ENCODE results near the gene PRND.
"Not testable (repeated sequence)": the region's sequence is repeated elsewhere in the genome, so short reads cannot be mapped to it uniquely, and the experiment has no call there.

Gene PRND

GRCh38 chr20:4708036-4708435 lies 13.7 kb upstream of the PRND start:
- H3K4me3 ChIP-seq (ENCODE audit: low read depth, low read length), result no peak overlapping the region

- no peak overlapping the region for H3K4me3 ChIP-seq (ENCODE audit: low read depth, low read length)
These were observed 12.9 kb upstream of the PRND start for GRCh38 chr20:4708856-4709255.

GRCh38 chr20:4709261-4710105 lies 12.2 kb upstream of the PRND start:
- no peak overlapping the region for H3K4me3 ChIP-seq (ENCODE audit: low read depth, low read length)

GRCh38 chr20:4710106-4710475 lies 11.6 kb upstream of the PRND start:
- no peak overlapping the region for H3K4me3 ChIP-seq (ENCODE audit: low read depth, low read length)

- H3K4me3 ChIP-seq (ENCODE audit: low read depth, low read length), result no peak overlapping the region
These were observed 10.2 kb upstream of the PRND start for GRCh38 chr20:4711511-4711910.

- no peak overlapping the region for H3K4me3 ChIP-seq (ENCODE audit: low read depth, low read length)
These were observed 8.3 kb upstream of the PRND start for GRCh38 chr20:4713401-4713800.

GRCh38 chr20:4714818-4715217 lies 6.9 kb upstream of the PRND start:
- no peak overlapping the region for H3K4me3 ChIP-seq (ENCODE audit: low read depth, low read length)

GRCh38 chr20:4717816-4718570 lies 3.7 kb upstream of the PRND start:
- H3K4me3 ChIP-seq (ENCODE audit: low read depth, low read length), result no peak overlapping the region

GRCh38 chr20:4719190-4719589 lies 2.5 kb upstream of the PRND start:
- H3K4me3 ChIP-seq (ENCODE audit: low read depth, low read length), result no peak overlapping the region

GRCh38 chr20:4720041-4720976 lies 1.4 kb upstream of the PRND start:
- no peak overlapping the region for H3K4me3 ChIP-seq (ENCODE audit: low read depth, low read length)

GRCh38 chr20:4720977-4721349 lies 746 bp upstream of the PRND start:
- no peak overlapping the region for H3K4me3 ChIP-seq (ENCODE audit: low read depth, low read length)

GRCh38 chr20:4722571-4722970 lies 862 bp downstream of the PRND start:
- H3K4me3 ChIP-seq (ENCODE audit: low read depth, low read length), result no peak overlapping the region

GRCh38 chr20:4722993-4723392 lies 1.3 kb downstream of the PRND start:
- no peak overlapping the region for H3K4me3 ChIP-seq (ENCODE audit: low read depth, low read length)

GRCh38 chr20:4723553-4723952 lies 1.8 kb downstream of the PRND start:
- not testable (repeated sequence) for H3K4me3 ChIP-seq (ENCODE audit: low read depth, low read length)

- H3K4me3 ChIP-seq (ENCODE audit: low read depth, low read length), result no peak overlapping the region
These were observed 3.0 kb downstream of the PRND start for GRCh38 chr20:4724459-4725262.

GRCh38 chr20:4725263-4725550 lies 3.5 kb downstream of the PRND start:
- no peak overlapping the region for H3K4me3 ChIP-seq (ENCODE audit: low read depth, low read length)

GRCh38 chr20:4726710-4727397 lies 5.1 kb downstream of the PRND start:
- no peak overlapping the region for H3K4me3 ChIP-seq (ENCODE audit: low read depth, low read length)

- no peak overlapping the region for H3K4me3 ChIP-seq (ENCODE audit: low read depth, low read length)
These were observed 6.5 kb downstream of the PRND start for GRCh38 chr20:4728120-4728760.

- no peak overlapping the region for H3K4me3 ChIP-seq (ENCODE audit: low read depth, low read length)
These were observed 7.6 kb downstream of the PRND start for GRCh38 chr20:4729265-4729664.

- no peak overlapping the region for H3K4me3 ChIP-seq (ENCODE audit: low read depth, low read length)
These were observed 9.1 kb downstream of the PRND start for GRCh38 chr20:4730780-4731179.
